Activated gamma-delta T cell treated with Interleukin-2 at 50 U/mL for 16 hours (primary cell): Measurements from ENCODE around the gene RPS6KB2.

ENCODE experiments used
- DNase-seq: peaks from one replicate; pipeline ENCODE4 v3.0.0-alpha.2; 2020

Gene RPS6KB2

DNA sequence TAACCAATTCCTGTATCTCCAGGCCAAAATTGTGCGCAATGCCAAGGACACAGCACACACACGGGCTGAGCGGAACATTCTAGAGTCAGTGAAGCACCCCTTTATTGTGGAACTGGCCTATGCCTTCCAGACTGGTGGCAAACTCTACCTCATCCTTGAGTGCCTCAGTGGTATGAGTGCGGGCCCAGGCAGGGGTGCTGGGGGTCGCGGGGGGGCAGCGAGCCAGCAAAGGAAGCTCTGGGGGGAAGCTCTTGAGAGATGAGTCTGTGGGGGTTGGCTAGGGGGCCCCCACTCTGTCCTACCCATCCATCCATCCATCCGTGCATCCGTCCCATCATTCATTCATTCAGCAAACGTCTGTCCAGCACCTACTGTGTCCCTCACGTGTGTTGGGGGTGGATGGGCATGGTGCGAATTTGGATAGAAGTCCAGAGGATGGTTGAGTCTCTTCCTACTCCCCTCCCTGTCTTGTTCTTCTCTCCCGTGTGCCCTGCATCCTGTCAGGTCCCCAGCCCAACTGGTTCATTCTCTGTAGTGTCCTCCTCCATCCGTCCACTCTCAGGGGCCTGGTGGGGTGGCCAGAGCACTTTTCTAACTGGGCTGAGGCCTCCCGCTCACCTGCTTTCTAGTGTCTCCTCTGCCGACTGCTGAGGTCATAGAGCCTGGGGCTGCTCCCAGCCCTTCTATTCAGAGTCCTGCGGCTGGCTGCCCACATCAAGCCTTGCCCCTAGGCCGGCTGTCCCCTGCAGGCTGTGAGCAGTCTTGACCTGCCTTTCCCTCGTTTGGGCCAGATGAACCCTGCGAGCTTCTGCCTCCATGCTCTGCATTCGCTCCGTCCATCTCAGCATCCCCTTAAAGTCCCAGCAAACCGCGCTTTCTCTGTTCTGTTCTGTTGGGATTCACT lies 3.3 kb downstream of the RPS6KB2 start:
- DNase-seq = no peak

DNA sequence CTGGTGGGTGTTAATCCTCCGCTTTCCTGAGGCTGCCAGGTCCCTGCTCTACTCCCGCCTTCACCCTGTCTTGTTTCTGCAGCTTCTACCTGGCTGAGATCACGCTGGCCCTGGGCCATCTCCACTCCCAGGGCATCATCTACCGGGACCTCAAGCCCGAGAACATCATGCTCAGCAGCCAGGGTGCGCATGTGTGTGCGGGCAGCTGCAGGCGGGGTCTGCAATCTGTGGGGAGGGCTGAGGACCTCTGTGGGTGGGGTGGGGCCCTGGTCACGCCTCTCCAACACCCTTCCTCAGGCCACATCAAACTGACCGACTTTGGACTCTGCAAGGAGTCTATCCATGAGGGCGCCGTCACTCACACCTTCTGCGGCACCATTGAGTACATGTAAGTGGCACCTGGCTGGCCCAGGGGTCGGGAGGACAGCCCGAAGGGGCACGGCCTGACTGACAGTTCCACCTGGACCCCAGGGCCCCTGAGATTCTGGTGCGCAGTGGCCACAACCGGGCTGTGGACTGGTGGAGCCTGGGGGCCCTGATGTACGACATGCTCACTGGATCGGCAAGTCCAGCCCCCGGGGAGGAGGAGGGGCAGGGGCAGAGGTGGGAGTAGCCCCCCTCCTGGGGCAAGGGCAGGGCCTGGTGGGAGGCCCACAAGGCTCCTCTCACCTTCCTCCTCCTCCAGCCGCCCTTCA lies 4.5 kb downstream of the RPS6KB2 start:
- DNase-seq = no peak

DNA sequence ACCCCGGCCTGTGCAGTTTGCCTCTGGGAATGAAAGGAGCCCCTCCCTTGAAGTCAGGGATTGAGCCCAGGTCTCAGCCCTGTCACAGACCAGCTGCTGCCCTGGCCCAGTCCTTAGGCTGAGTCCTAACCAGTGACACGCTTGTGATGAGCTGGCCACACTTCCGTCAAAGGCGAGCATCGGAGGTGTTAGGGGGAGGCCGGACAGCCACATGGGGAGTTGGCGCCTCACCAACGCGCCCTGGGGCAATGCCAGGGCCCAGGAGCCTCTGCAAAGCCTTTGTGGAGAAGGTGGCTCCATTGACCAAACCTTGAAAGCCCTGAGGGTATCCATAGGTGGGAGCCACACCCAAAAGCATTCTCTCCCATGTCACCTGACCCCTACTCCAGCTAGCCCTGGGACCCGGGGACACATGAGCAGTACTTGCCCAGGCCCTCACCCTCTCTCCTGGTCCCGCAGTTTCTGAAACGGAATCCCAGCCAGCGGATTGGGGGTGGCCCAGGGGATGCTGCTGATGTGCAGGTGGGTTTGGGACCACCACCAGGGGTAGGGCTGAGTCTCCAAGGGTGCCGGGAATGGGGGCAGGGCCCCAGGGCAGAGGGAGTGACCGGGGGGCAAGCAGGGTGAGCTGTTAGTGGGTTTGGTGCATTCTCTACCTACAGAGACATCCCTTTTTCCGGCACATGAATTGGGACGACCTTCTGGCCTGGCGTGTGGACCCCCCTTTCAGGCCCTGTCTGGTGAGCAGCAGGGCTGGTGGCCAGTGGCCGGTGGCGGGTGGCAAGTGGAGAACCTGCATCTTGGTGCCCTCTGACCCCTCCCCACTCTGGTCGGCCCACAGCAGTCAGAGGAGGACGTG lies 5.5 kb downstream of the RPS6KB2 start:
- DNase-seq = no peak

DNA sequence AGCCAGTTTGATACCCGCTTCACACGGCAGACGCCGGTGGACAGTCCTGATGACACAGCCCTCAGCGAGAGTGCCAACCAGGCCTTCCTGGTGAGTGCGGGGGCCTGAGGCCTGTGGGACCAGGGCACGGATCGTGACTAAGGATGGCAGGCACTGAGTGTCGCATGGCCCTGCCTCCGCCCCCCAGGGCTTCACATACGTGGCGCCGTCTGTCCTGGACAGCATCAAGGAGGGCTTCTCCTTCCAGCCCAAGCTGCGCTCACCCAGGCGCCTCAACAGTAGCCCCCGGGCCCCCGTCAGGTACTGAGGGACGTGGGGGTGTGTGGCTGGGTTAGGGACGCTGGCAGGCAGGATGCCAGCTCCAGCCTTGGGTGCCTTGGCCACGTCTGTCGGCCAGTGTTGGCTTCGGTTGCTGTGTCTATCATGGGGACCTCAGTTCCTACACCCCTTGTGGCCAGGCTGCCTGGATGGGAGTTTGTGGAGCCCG lies 6.1 kb downstream of the RPS6KB2 start:
- no peak for DNase-seq

DNA sequence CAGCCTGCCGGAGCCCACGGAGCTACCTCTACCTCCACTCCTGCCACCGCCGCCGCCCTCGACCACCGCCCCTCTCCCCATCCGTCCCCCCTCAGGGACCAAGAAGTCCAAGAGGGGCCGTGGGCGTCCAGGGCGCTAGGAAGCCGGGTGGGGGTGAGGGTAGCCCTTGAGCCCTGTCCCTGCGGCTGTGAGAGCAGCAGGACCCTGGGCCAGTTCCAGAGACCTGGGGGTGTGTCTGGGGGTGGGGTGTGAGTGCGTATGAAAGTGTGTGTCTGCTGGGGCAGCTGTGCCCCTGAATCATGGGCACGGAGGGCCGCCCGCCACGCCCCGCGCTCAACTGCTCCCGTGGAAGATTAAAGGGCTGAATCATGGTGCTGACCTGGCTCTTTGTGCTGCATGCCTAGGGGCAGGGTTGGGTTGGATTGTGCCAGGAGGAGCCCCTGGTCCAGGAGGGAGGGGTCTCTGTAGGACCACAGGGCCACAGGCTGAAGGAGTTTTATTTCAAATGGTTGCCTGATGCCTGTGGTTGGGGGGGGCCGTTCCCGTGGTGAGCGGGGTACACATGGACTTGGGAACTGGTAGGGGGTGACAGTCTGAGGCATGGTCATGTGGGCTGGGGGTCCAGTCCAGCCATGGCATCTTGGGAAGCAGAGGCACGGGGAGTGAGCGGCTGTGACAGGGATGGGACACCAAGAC lies 6.9 kb downstream of the RPS6KB2 start:
- DNase-seq = no peak

DNA sequence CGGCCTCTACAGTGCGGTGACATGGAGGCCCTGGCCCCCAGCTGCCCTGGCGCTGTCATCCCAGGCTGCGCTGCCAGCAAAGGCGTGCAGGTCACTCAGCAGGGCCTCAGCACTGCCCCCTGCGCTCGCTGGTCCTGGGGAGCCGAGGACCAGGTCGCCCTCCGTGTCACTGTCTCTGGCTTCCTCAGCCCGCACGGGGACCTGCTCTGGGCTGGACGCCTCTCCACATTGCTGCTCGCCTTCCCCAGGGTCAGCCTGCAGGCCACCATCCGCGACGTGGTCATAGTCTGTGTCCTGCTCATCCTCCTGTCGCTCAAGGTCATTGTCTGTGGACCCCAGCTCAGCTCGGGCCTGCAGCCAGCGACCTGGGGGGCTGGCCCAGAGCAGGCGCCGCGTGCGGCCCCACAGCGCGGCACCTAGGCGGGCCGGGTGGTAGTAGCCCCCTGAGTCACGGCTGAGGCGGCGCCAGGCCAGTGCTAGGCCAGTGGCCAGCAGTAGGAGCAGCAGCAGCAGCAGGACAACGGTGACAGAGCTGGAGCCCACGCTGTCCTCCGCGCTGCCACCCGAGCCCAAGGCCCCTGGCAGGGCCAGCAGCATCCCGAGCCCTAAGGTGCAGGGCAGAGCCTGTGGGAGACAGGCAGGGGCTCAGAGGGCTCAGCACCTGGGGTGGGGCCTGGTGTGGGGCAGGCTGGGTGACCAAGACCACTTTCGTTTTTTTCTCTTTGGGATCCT lies 7.6 kb downstream of the RPS6KB2 start:
- no peak for DNase-seq

DNA sequence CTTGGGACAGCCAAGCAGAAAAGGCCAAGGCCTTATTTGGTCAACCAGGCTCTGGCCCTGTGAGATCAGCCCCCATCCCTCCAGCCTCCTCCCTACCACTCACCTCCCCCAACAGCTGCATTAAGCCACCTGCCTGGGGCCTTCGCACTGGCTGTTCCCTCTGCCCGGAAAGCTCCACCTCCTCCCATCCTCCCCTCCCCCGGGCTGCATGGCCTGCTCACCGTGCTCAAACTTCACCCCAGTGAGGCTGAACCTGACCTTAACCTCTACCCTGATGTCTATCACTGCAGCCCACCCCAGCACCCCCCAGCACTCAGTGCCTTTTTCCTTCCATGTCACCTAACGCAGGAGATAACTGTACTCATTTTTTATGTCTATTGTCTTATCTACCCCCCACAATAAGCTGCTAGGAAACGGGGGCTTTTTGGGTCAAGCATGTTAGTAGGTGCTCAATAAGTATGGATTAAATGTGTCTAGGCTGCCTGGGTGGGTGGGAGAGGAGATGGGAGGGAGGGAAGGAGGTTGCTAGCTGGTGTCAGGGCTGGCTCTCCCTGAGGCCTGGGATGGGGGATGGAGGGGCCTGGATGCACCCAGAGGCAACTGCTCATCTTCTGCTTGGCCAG lies 8.3 kb downstream of the RPS6KB2 start:
- DNase-seq = peak; percentile 61

DNA sequence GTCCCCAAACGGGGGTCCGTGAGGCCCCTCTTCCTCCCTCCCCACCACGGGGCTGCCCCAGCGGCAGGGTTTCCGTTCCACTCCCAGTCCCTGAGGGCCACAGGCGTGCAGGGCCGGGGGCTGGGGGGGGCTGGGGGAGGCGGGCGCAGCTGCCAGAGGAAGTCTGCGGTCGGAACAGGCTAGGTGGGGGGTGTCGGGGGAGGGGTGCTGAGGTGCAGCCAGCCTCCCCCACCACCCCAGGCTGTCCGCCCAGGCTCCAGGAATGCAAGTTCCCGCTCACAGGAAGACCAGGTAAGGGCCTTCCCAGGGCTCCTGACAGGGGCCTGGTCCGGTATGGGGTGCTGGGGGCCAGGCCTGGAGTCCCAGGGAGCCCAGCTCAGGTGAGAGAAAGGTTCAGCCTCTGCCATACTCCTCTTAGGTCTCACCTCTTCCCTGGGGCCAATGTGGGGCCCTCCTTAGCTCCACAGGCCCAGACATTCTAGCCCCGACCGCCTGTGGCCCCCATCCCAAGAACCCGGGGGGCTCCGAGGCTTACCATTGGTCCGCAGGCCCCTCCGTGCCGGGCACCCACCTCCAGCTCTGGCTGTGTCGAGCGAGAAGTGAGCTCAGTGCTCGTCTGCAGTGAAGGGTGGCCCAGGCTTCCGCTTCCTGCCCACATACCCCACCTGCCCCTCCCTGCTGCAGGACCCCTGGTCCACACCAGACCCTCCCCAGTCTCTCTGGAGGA lies 9.0 kb downstream of the RPS6KB2 start, which contains the start of gene PTPRCAP:
TSS of gene PTPRCAP (minus strand) at position 601 of the 727 bp plus-strand sequence. CDS start at position 538, 63 bp downstream.
- DNase-seq = peak; percentile 87

DNA sequence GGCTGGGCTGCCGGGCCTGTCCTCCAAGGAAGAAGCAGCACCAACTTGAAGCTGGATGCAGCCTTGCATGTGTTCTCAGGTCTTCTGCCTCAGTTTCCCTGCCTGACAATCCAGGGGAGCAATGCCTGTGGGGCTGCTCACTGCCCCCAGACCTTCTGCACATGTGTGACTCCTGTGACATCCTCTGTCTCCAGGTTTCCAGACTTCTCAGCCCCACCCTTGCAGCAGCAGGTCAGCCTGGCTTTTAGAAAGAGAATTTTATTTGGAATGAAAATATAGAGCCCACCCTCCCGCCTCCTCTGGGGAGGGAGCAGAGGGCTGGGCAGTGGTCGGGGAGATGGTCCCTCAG lies 9.5 kb downstream of the RPS6KB2 start:
- no peak for DNase-seq

DNA sequence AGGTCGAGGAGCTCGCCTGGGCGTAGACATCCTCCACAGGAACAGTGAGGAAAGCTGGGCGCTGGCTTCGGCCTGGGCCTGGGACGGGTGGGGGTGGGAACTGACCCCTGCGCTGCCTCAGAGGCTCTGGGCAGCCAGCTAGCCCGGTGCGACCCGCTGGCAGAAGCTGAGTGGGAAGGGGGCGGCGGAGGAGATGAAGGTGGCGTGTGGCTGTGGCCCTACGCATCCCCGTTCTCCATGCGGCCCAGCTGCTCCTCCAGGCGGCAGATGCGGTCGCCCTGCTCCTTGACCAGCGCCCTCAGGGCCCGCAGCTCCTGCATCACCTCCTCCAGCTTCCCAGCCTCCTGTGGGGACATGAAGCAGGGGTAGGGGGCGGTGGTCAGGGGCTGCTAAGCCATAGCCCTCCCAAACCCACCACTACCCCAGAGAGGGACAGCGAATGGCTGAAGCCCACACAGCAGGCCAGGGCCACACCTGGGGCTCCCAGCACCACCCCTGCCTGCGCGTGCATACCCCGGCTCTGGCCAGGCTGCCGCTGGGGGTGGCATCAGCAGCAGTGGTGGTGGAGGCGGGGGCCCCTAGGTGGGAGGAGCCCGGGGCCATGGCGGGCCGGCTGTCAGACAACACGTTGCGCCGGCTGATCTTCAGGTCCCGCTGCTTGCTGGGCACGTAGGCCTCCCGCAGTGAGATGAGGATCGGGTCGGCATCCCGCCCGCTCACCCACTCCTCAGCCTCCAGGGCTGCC lies 10.0 kb downstream of the RPS6KB2 start:
- DNase-seq = peak; percentile 70

DNA sequence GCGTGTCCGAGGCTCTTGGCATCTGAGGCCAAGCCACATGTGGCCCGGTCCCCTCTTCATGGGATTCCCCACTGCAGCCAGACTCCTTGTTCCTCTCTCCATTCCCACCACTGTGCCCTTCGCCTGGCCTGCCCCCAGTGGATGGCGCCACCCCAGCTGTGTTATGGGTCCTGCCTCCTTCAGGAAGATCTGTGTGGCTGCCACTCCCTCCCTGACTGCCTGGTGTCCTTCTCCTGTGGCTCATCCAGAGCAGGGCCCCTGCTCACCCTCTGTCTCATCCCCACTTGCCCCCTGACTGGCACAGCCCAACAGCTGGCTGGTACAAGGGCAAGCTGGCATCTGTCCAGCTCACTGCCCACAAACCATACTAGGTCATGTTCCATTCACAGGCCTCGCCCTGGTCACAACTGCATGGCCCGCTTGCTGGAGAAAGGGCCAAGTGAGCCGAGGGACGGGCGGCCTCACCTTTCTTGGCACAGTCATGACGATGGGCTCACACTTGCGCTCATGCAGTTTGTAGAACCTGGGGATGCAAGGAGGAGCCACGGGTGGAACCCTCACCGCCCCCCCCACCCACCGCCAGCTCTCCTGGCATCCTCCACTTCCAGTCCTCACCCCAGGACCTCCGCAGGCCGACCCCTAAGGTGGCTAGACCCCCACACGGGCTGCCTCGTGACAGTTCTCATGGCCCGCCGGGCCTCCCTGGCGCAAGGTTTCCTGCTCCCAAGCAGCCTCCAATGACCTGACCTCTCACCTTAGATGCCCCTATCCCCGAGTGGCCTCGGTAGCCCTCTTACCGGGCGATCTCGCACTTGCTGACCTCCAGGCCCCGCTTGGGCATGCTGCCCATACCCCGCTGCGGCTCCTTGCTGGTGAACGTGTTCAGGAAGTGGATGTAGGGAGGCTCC lies 11.3 kb downstream of the RPS6KB2 start:
- no peak for DNase-seq

DNA sequence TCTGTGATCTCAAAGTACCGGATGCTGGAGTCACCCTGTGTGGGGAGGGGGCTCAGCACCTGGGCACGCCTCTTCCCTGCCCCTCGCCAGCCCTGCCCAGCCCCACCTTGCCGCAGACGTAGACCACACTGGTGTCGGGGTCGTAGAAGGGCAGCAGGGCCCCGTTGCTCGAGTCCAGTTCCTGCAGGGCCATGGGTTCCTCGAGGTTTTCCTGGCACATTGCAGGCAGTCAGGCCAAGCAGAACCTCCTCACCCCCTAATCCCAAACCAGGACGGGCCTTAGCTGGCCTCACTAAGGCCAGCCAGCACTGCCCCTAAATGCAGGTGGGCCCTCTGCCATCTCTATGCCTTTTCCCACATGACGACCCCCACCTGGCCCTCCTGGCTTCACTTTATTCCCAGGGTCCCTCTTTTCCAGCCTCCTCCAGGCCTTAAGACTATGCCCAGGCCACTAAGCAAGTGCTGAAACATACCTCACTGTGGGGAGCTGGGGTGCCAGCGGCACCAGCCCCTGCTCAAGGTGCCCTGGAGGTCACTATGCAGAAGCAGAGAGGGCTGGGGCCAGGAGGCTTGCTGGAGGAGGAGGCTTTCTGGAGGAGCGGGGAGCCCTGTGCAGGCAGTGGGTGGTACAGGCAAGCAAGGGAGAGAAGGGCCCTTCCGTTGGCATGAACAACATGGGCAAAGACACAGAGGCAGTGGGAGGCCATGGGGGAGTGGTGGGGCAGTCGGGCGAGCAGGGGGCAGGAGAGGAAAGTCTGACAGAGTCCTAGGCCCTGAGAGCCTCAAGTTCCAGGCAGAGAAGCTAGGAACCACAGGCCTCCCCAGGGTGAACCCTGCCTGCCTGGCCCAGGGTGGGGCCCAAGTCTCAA lies 12.2 kb downstream of the RPS6KB2 start:
- no peak for DNase-seq

DNA sequence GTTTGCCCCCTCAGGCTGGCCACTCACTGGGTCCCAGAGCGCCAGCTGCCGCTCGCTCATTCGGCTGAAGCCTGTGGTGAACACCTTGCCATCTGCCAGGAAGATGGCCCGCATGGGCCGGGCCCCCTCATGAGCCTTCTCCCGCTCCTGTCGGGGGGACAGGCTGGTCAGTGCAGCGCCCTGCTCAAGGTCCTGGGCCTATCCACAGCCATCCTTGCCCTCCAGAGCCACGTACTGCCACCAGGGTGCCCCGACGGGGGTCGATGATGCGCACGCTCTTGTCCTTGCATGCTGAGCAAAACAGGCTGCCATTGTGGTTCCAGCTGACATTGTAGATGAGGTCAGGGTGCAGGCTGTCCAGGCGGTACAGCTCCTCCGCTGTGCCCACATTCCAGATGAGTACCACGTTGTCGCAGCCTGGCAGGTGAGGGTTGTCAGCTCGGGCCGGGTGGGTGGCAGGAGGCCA lies 12.8 kb downstream of the RPS6KB2 start:
- DNase-seq = no peak

DNA sequence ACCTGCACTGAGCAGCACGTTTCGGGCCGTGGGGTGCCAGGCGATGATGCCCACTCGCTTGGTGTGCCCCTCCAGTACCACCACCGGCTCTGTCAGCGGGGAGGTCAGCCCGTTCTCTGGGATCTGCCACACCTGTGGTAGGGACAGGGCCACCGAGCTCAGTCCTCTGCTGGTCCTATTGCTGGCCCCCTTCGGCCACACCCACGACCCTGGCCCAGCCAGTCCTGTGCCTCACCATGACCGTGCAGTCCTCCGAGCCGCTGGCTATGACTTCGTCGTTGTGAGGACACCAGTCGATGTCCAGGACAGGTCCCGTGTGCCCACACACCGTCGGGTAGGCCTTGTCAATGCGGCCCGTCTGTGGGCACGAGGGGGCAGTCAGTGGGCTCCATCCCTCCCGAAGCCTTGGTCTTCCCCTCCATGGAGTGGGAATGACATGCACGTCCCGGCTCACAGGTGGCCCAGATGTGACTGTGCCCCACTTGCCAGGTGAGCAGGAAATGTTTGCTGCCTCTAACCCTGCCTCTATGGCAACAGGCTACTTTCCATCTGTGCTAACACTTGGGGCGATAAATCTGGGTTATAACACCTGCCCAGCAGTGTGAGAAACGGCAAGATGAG lies 13.5 kb downstream of the RPS6KB2 start:
- DNase-seq = no peak

DNA sequence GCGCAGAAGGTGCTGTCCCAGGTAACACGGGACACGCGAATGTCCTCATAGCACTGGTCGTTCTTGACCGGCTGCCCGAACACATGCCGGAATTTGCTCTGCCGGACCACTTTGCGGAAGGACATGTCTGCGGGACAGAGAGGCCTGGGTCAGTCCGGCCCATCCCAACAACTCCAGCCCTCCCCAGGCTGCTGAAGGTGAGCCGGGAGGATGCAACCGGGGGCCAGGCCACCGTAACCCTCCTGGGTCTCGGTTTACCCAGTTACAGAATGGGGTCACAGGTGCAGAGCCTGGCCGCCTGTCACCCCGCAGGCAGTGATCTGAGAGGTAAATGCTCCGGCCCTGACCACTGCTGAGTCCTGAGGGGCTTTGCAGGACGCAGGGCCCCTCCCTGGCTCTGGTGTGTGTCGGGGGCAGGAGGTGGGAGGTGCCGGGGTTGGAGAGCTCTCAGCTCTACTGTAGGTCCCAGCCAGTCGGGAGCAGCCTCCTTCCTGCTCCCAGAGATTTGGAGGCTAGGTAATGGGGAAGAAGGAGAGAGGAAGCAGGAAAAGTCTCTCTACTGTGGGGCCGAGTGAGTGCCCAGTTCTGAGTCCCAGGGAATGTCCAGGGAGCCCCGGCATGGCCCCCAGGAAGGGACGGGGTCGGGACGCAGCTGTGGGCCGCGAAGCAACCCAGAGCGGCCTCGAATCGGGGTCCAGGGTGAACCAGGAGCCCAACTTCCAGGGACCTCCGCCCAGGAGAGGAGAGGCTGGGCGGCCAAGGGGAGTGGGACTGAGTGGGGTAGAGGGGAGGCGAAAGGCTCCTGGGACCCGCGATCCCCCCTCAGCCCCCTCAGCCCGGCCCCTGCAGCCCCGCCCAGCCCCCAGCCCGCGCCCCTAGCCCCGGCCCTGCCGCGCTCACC lies 14.5 kb downstream of the RPS6KB2 start:
- no peak for DNase-seq

DNA sequence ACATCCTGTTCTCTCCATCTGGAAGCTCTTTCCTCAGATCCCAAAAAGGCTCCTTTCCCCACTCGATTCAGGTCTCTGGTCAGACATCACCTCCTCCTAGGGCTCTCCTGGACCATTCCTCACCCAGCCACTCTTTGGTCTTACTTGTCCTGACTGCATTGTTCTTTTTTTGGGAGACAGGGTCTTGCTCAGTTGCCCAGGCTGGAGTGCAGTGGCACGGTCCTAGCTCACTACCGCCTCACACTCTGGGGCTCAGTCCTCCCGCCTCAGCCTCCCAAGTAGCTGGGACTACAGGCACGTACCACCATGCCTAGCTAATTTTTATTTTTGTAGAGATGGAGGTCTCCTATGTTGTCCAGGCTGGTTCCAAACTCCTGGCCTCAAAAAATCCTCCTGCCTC lies 17.2 kb downstream of the RPS6KB2 start:
- DNase-seq = no peak
